AG04450 (cell line): ENCODE results near the gene PDE10A. TPM values are rescaled to one million over a fixed set of nuclear protein-coding genes. Genes with fewer than 3 reads are reported as not detected.
A peak's percentile ranks its signal among the peaks of the same experiment; 100 is the strongest.

Source experiments
- CTCF ChIA-PET: fragments of 300-600, 350-600 bp; formaldehyde crosslinking; extraction: SDS; loops from one replicate; lab custom pipeline; 2022; ENCODE audit warnings: antibody characterized with exemption, inconsistent platforms; lab: Charles Lee
- POLR2A ChIA-PET: fragments of 350-600 bp; formaldehyde crosslinking; extraction: SDS; loops from one replicate; lab custom pipeline; 2021; ENCODE audit warnings: antibody characterized with exemption, inconsistent platforms; lab: Yijun Ruan, JAX
- DNase-seq: peaks from one replicate; pipeline ENCODE4 v3.0.0-alpha.2; 2011; ENCODE audit warnings: low read depth, low spot score
- H3K27ac ChIP-seq: one replicate; pipeline ENCODE4 v1.5.1; 2012; ENCODE audit warnings: low read depth, low read length, control low read depth
- H3K27me3 ChIP-seq: one replicate; pipeline ENCODE4 v1.6.0; 2012; ENCODE audit warnings: low read length; ENCODE audit not compliant: control insufficient read depth, insufficient read depth
- H3K4me3 ChIP-seq: 2 replicates; pipeline ENCODE4 v1.5.1; 2011; ENCODE audit warnings: mild to moderate bottlenecking, low read depth, low read length, control low read depth
- H3K9me3 ChIP-seq: 2 replicates; pipeline ENCODE4 v1.5.1; 2012; ENCODE audit warnings: low read length; ENCODE audit not compliant: control insufficient read depth, insufficient read depth
- CTCF ChIP-seq: IDR thresholded peaks from 2 replicates; pipeline ENCODE4 v1.5.1; 2011; ENCODE audit warnings: low read depth, low read length, control low read depth, inconsistent platforms
- polyA plus RNA-seq: library from polyadenylated mRNA; depleted of rRNA; stranded (reverse); fragments of >200 nt; gene quantifications from 2 replicates; pipeline ENCODE4 v1.2.3, GENCODE V29; 2011

The PDE10A gene
- polyA plus RNA-seq, 1 experiment: 7.8 TPM

- Histone ChIP-seq H3K9me3 (peaks cover 12% of the 10 kb centered on the region; the same call in 1 of the 2 replicates), H3K27ac (peak overlapping the region; percentile 21), H3K27me3 (no peaks in the 10 kb centered on the region), H3K4me3 (no peak overlapping the region)
- no peak for TF ChIP-seq CTCF
- no peak for DNase-seq
- CTCF ChIA-PET: no interaction called here
- POLR2A ChIA-PET: no interaction called here
These were observed 41.2 kb upstream of the PDE10A start for GRCh38 chr6:165704045-165704748.

- no peak for TF ChIP-seq CTCF
- ChIA-PET CTCF (no interaction called here), POLR2A (no interaction called here)
- no peak for DNase-seq
- H3K27me3 ChIP-seq: no peaks in the 10 kb centered on the region
- no peak overlapping the region for H3K27ac ChIP-seq
- H3K9me3 ChIP-seq: no peaks in the 10 kb centered on the region; the same call in 1 of the 2 replicates
- H3K4me3 ChIP-seq: no peak overlapping the region
These were observed 39.6 kb upstream of the PDE10A start for GRCh38 chr6:165702669-165703068.

DNA sequence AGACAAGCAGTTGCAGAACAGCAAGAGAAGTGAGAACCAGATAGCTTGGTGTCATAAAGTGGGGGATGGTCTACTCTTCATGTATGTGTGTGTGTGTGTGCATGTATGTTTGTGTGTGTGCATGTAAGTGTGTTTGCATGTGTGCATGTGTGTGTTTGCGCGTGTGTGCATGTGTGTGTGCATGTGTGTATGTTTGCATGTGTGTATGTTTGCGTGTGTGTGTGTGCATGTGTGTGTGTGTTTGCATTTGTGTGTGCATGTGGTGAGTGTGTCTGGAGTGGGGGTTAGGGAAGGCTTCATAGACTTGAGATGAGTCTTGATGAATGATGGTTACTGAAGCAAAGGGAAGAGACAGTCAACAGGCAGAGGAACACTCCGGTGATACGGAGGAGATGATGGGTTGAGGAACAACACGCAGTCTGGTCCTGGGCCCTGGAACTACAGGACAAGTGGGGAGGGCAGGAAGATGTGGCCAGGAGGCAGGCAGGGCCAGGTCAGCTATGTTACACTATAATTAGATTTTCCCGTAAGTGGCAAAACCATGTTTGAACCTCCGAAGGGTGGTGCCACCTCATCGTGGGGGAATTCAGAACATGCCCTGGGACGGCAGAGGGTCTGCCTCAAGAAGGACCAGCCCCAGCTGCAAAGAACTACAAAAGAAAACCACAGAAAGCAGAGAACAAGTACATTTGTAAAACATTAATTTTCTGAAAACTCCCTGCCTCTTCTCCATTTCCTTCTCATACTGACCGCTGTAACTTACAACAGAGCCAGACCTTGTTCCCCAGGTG lies 38.7 kb upstream of the PDE10A start:
- ChIA-PET POLR2A (no interaction called here), CTCF (no interaction called here)
- no peak for TF ChIP-seq CTCF
- Histone ChIP-seq H3K27me3 (no peaks in the 10 kb centered on the region), H3K9me3 (no peaks in the 10 kb centered on the region; the same call in 1 of the 2 replicates), H3K4me3 (no peak overlapping the region), H3K27ac (no peak overlapping the region)
- DNase-seq: no peak

DNA sequence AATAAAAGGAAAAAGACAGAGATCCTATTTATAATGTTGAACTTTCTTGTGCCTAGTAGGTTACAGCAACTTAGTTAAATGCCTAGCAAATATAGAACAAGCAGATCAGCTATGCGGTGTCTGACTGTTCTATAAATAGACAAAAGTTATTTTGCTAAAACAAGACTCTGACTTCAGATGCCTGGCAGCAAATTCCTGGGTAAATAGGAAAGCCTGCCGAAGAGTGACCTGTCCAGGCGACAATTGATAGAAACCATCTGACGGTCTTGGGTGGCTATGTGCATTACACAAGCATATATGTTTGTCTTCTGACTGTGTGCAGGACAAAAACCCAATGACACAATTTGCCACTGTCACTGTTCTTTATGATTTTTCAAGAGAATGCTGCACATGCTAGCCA lies 38.0 kb upstream of the PDE10A start:
- H3K27ac ChIP-seq: no peak overlapping the region
- no peak for TF ChIP-seq CTCF
- ChIA-PET POLR2A (no interaction called here), CTCF (no interaction called here)
- H3K27me3 ChIP-seq: no peaks in the 10 kb centered on the region
- DNase-seq: peak; percentile 15
- H3K4me3 ChIP-seq: no peak overlapping the region
- H3K9me3 ChIP-seq: no peaks in the 10 kb centered on the region; the same call in 1 of the 2 replicates

DNA sequence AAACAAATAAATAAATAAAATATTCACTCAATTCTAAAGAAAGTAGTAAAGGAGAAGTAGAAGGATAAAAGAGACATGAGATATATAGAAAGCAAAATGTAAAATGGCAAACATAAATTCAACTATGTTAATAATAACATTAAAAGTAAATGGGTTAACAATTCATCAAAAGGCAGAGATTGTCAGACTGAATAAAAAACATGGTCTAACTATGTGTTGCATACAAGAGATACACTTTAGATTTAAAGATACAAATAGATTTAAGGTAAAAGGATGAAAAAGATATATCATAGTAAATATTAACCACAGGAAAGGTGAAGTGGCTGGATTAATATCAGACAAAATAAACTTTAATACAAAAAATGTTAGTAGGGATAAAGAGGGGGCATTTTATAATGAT lies 35.8 kb upstream of the PDE10A start:
- no peak overlapping the region for H3K27ac ChIP-seq
- TF ChIP-seq CTCF: no peak

More for the DNA sequence above, 35.8 kb upstream of the PDE10A start:
- CTCF ChIA-PET: no interaction called here
- Histone ChIP-seq H3K9me3 (peaks cover 4% of the 10 kb centered on the region; the same call in 1 of the 2 replicates), H3K27me3 (no peaks in the 10 kb centered on the region), H3K4me3 (no peak overlapping the region)
- POLR2A ChIA-PET: no interaction called here
- no peak for DNase-seq
